Lower lobe of right lung (tissue), 2 donors: ENCODE measurements around the gene FGF14. TPM values are rescaled to one million over a fixed set of nuclear protein-coding genes. Genes with fewer than 3 reads are reported as not detected.

Source experiments
- ATAC-seq, 2 donors: fragments of 200-7000 bp; cut with Tn5 transposase; one replicate each; pipeline ENCODE4 v1.9.1; 2020 to 2022; ENCODE audit warnings: mild to moderate bottlenecking in 2 of 2, moderate library complexity in 2 of 2
- DNase-seq: peaks from one replicate; pipeline ENCODE4 v3.0.0-alpha.2; 2020
- H3K27ac ChIP-seq: fragments of 200-600 bp; one replicate; pipeline ENCODE4 v1.8.0; 2022
- H3K27me3 ChIP-seq: fragments of 200-600 bp; one replicate; pipeline ENCODE4 v1.8.0; 2022; ENCODE audit warnings: low read depth
- H3K36me3 ChIP-seq: fragments of 200-600 bp; one replicate; pipeline ENCODE4 v1.8.0; 2022; ENCODE audit warnings: mild to moderate bottlenecking
- H3K4me1 ChIP-seq: fragments of 200-600 bp; one replicate; pipeline ENCODE4 v1.8.0; 2022
- H3K4me3 ChIP-seq: fragments of 200-600 bp; one replicate; pipeline ENCODE4 v1.8.0; 2022; ENCODE audit warnings: mild to moderate bottlenecking
- H3K9me3 ChIP-seq: fragments of 200-600 bp; one replicate; pipeline ENCODE4 v1.8.0; 2022
- CTCF ChIP-seq: fragments of 200-600 bp; IDR thresholded peaks from one replicate; pipeline ENCODE4 v1.8.0; 2022; ENCODE audit warnings: antibody characterized with exemption, mild to moderate bottlenecking
- intact Hi-C: fragments of 100-400 bp; cut with DNase I; formaldehyde crosslinking; loops from one replicate; pipeline ENCODE4 v1.11.0; 2022
- total RNA-seq: library from RNA; stranded (reverse); fragmentation: NEBNext Ultra II Directional; extraction: Animal tissue kit (Norgen Biotek cat#: 25700); gene quantifications from one replicate; pipeline ENCODE4 v1.2.1, GENCODE V29; 2021
- donor health status: DM: no; HTN: yes; CAD: no; lungs with severe emphysema.

The FGF14 gene
- total RNA-seq, 1 donor from 2014 or later, result 5.0 TPM

DNA sequence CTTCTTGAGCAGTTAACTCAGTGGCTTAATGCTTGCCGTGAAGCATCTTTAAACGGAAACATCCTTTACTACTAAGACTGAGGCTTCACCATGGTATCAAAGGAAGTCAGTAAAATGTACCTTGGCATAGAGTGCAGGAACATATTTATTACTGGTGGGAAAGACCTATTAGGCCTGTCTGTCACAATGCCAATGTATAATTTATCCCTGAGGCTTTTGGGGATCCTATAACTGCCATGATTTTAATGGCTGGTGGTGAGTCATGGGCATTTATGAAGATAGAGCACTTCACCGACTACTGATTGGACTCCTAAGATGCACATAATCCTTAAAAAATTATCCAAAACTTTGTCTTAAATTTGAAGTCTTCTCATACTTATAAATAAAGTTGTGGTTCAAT lies 79.6 kb downstream of the FGF14 start:
- no peak overlapping the region for H3K4me3 ChIP-seq
- no peak for TF ChIP-seq CTCF
- no peaks in the 10 kb centered on the region for H3K36me3 ChIP-seq
- DNase-seq (no peak), ATAC-seq (no peak)
- intact Hi-C loops, result no loop called here
- H3K27me3 ChIP-seq, result no peaks in the 10 kb centered on the region
- no peak overlapping the region for H3K27ac ChIP-seq
- H3K9me3 ChIP-seq, result no peaks in the 10 kb centered on the region
- H3K4me1 ChIP-seq, result no peaks in the 10 kb centered on the region

DNA sequence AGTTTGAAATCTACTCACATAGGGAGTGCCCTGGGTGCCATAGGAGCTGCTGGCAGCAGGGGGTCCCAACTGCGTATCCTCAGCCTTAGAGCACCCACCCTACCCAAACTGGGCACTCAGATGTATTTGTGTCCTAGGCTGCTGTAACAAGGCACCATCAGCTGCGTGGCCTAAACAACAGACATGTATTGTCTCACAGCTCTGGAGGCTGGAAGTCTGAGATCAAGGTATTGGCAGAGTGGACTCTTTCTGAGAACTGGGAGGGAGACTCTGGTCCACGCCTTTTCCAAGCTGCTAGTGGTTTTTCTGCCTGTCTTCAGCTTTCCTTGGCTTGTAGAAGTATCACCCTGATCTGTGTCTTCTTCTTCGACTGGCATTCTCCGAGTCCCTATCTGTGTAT lies 83.6 kb downstream of the FGF14 start:
- Histone ChIP-seq H3K27me3 (no peaks in the 10 kb centered on the region), H3K4me1 (no peaks in the 10 kb centered on the region), H3K9me3 (no peaks in the 10 kb centered on the region), H3K4me3 (no peak overlapping the region), H3K36me3 (no peaks in the 10 kb centered on the region), H3K27ac (peak overlapping the region; percentile 54)
- ATAC-seq (peak in 1 of 2 donors; percentile 41), DNase-seq (no peak)
- intact Hi-C loops, result no loop called here
- no peak for TF ChIP-seq CTCF

DNA sequence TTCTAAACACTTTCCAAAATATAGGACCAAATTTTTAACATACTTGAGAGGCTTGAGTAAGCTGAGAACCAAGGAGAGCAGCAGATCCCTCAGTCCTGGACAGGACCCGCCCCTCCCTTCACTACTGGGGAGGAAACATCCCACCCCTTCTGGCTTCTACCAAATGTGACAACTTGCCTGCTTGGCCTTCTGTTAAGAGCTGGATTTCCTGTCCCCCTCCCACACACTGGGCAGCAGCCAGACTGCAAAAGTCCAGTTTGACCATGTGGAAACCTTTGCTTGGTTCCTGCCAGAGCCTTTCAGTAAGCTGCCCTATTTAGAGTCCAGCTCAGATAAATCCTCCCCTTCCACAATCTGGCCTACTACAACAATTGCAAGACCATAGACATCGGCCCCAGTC lies 84.3 kb downstream of the FGF14 start:
- ATAC-seq (peak; percentile 76 to 80), DNase-seq (peak; percentile 45)
- Histone ChIP-seq H3K27me3 (no peaks in the 10 kb centered on the region), H3K4me3 (no peak overlapping the region), H3K9me3 (no peaks in the 10 kb centered on the region), H3K4me1 (no peaks in the 10 kb centered on the region), H3K27ac (no peak overlapping the region), H3K36me3 (no peaks in the 10 kb centered on the region)
- intact Hi-C loops, result no loop called here
- no peak for TF ChIP-seq CTCF

- ATAC-seq, result no peak
- DNase-seq, result no peak
- H3K4me3 ChIP-seq, result no peak overlapping the region
- no peaks in the 10 kb centered on the region for H3K4me1 ChIP-seq
- H3K9me3 ChIP-seq, result no peaks in the 10 kb centered on the region
- H3K27ac ChIP-seq, result no peak overlapping the region
- no peak for TF ChIP-seq CTCF
- no peaks in the 10 kb centered on the region for H3K36me3 ChIP-seq
- intact Hi-C loops, result no loop called here
- H3K27me3 ChIP-seq, result no peaks in the 10 kb centered on the region
Measured at GRCh38 chr13:102316732-102317131, 85.1 kb downstream of the FGF14 start.

- peak overlapping the region; percentile 46 for H3K27ac ChIP-seq
Measured at GRCh38 chr13:102312841-102313240, 89.0 kb downstream of the FGF14 start.

More at GRCh38 chr13:102312841-102313240, 89.0 kb downstream of the FGF14 start:
- no peaks in the 10 kb centered on the region for H3K9me3 ChIP-seq
- intact Hi-C loops, result no loop called here
- ATAC-seq (no peak), DNase-seq (no peak)
- no peaks in the 10 kb centered on the region for H3K36me3 ChIP-seq
- no peaks in the 10 kb centered on the region for H3K4me1 ChIP-seq
- TF ChIP-seq CTCF, result no peak
- no peak overlapping the region for H3K4me3 ChIP-seq
- no peaks in the 10 kb centered on the region for H3K27me3 ChIP-seq
